Heart right ventricle (tissue), 16 donors: ENCODE measurements around the gene TRAPPC10. TPM values are rescaled to one million over a fixed set of nuclear protein-coding genes. Genes with fewer than 3 reads are reported as not detected.
"Not testable (repeated sequence)": the region's sequence is repeated elsewhere in the genome, so short reads cannot be mapped to it uniquely, and the experiment has no call there.

Experiments used
- ATAC-seq, 8 donors: fragments of 200-7000 bp; cut with Tn5 transposase; one replicate each; pipeline ENCODE4 v1.9.1; 2020; ENCODE audit warnings: mild to moderate bottlenecking in 8 of 8, moderate library complexity in 8 of 8, moderate number of reproducible peaks in 1 of 8
- DNase-seq, 2 donors: peaks; one replicate each; pipeline ENCODE4 v3.0.0-alpha.2; 2020
- H3K27ac ChIP-seq, 10 donors: fragments of 200-600 bp; sonication (generic) in 2 of 10; one replicate each; pipeline versions ENCODE4 v1.5.0 to v1.8.0; 2020 to 2022; ENCODE audit warnings: mild to moderate bottlenecking in 3 of 10
- H3K27me3 ChIP-seq, 7 donors: fragments of 200-600 bp; one replicate each; pipeline ENCODE4 v1.8.0; 2021 to 2022; ENCODE audit warnings: mild to moderate bottlenecking in 2 of 7
- H3K36me3 ChIP-seq, 9 donors: fragments of 200-600 bp; sonication (generic) in 1 of 9; one replicate each; pipeline versions ENCODE4 v1.5.0 to v1.8.0; 2020 to 2022; ENCODE audit warnings: mild to moderate bottlenecking in 2 of 9
- H3K4me1 ChIP-seq, 9 donors: fragments of 200-600 bp; sonication (generic) in 1 of 9; one replicate each; pipeline versions ENCODE4 v1.5.0 to v1.8.0; 2020 to 2022; ENCODE audit warnings: mild to moderate bottlenecking in 4 of 9
- H3K4me3 ChIP-seq, 10 donors: fragments of 200-600 bp; sonication (generic) in 2 of 10; one replicate each; pipeline versions ENCODE4 v1.5.0 to v1.8.0; 2020 to 2022; ENCODE audit warnings: mild to moderate bottlenecking in 7 of 10, moderate library complexity in 2 of 10
- H3K9me3 ChIP-seq, 11 donors: fragments of 200-600 bp in 10 of 11; sonication (generic) in 2 of 11; one replicate each; pipeline versions ENCODE4 v1.5.0 to v1.8.0; 2013 to 2022; ENCODE audit warnings: mild to moderate bottlenecking in 2 of 11, control low read depth in 1 of 11, moderate library complexity in 1 of 11
- whole genome bisulfite sequencing, 2 donors: extraction: QIAGEN DNeasy Blood & Tissue Kit; methylation state at CpG; one replicate each; pipeline ENCODE4 v1.1.7; 2013; ENCODE audit warnings: inconsistent platforms in 1 of 2; 5-methylcytosine and 5-hydroxymethylcytosine counted together
- intact Hi-C, 10 donors: fragments of 100-400 bp; cut with DNase I; formaldehyde crosslinking; loops; one replicate each; pipeline versions ENCODE4 v1.11.1 to v1.14.2; 2022
- polyA plus RNA-seq, 2 donors: library from polyadenylated mRNA; stranded (reverse); fragments of 200-250 nt; gene quantifications; one replicate each; pipeline ENCODE4 v1.2.3, GENCODE V29; 2013
- total RNA-seq, 10 donors: library from RNA; stranded (reverse); fragmentation: NEBNext Ultra II Directional in 3 of 10; extraction: Animal tissue kit (Norgen Biotek cat#: 25700) in 3 of 10; gene quantifications; one replicate each; pipeline versions ENCODE4 v1.2.1 to v1.2.4, GENCODE V29; 2021 to 2023
- donor health status: Arrhythmogenic right ventricular cardiomyopathy.
- donor health status: ischemic (EF 13 %, LVEDD 7.1; RV severe dilation, severe dysfunction).
- donor health status: healthy with polysubstance abuse.
- donor health status: DM: no; HTN: yes; CAD: no.
- donor health status: DM: no; HTN: no; CAD: no.
- donor health status: ischemic (EF 25% LVEDD 6.9; RV normal size, moderate dysfunction).
- donor health status: ischemic (EF 25% LVEDD 5.7; RV mildly dilated, moderate dysfunction).
- donor health status: healthy.
- donor health status: DM: yes; HTN: yes; CAD: no.
- donor health status: Ischemic cardiomyopathy.
- donor health status: ischemic (EF 35%, LVEDD 5.7; RV mildly dilated, moderate dysfunction).
- donor health status: nonischemic (EF 11% LVEDD 7.7; RV severe dilation, severe dysfunction).
- donor health status: DM: yes; HTN: yes; CAD: no.
- donor health status: PGD.
- donor health status: ischemic (EF 29% LVEDD 5.4; RV normal size, mild dysfunction).
- donor health status: nonischemic (EF 23%, LVEDD 6.1; RV moderate dilation, normal function).

The TRAPPC10 gene
- total and polyA plus RNA-seq, 12 donors: 4.7 to 26.2 (median 19.4) TPM

DNA sequence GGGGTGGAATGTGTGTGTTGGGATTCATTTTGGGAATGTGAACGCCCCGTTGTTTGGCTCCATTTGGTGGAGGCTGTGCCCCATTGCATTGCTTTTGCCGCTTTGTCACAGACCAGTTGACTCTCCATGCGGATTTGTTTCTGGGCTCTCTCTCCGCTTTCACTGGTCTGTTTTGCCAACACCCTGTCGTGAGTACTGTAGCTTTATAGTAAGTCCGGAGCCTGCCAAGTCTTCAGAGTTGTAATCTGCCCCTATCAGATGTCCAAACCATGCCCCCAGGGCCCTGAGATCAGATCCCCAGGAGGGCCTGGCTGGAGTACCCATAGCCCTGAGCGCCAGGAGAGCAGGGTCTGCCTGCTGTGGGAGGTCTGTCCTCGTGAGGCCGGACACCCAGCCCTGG lies 138.1 kb downstream of the TRAPPC10 start:
- H3K27ac ChIP-seq, ATAC-seq, H3K9me3 ChIP-seq, H3K4me1 ChIP-seq, H3K4me3 ChIP-seq, H3K27me3 ChIP-seq, H3K36me3 ChIP-seq, DNase-seq, intact Hi-C loops: not testable (repeated sequence)
- WGBS, 2 donors: 100% methylated on average over 2 of the region's 10 CpGs; no CpG with 5 or more reads in 1 of the 2 donors

DNA sequence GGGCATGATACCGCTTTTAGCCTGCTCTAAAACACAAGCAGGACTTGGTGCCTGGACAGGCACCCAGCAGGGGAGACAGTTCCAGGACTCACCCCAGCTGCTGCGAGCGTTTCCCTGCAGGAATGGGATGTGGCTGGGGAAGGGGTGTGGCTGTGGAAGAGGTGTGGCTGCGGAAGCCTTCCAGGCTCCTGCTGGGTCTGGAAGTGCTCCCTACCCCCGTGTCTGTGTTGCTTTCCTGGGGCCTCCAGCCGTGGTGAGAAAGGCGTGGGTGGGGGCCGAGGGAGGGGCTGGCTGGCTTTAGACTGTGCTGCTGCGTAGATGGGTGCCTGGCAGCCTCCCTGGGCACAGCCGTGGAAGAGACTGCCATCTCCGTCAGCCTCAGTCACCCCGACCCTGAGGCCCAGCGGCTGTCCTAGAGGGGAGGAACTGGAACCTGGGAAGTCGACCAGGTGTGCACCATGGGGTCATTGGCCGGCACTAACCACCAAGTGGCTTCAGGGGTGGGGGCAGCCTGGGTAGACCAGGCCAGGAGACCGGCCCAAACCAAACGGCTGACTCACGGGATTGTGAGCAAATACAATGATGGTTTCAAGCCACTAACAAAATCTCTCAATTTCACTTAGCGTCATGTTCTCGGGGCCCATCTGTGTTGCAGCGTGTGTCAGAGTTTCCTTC lies 141.2 kb downstream of the TRAPPC10 start:
- H3K27me3 ChIP-seq, H3K4me1 ChIP-seq, H3K4me3 ChIP-seq, H3K27ac ChIP-seq, H3K9me3 ChIP-seq, intact Hi-C loops, H3K36me3 ChIP-seq: not testable (repeated sequence)
- DNase-seq: peak in 1 of 2 donors; percentile 15
- peak in 7 of 8 donors; percentile 32 to 85 (median 43) for ATAC-seq
- 63% methylated on average over 2 of the region's 21 CpGs; no CpG with 5 or more reads in 1 of the 2 donors for WGBS, 2 donors

DNA sequence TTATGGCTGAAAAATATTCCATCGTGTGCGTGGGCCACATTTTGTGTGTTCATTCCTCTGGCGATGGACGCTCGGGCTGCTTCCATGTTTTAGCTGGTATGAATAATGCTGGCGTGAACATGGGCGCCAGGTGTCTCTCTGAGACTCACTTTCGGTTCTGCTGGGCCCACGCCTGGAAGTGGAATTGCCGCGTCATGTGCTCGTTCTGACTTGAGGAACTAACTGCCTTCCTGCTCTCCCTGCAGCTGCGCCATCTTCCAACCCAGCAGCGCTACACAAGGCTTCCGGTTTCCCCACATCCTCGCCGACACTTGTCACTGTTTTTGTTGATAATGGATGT lies 141.8 kb downstream of the TRAPPC10 start:
- H3K27me3 ChIP-seq, H3K9me3 ChIP-seq, H3K36me3 ChIP-seq, DNase-seq, intact Hi-C loops, H3K27ac ChIP-seq, H3K4me1 ChIP-seq, H3K4me3 ChIP-seq: not testable (repeated sequence)
- ATAC-seq: peak; percentile 14 to 74 (median 59)
- WGBS, 2 donors: 89 to 100% methylated on average over 5 to 8 of the region's 17 CpGs

DNA sequence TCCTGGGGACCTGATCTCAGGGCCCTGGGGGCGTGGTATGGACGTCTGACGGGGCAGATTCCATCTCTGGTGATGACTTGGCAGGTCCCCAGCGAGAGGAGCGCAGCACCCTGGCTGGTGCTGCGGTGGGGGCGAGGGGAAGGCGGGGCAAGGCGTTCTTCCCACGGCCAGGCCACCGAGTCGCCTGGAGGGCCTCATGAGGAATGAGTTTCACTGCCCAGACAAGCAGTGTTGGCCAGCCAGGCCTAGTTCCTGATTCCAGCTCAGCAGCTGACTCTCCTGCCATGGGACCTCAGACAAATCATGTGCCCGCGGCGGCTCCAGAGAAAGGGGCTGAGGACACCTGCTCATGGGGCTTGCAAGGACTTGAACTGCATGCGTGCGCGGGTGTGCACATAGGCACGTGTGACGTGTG lies 142.7 kb downstream of the TRAPPC10 start:
- H3K4me1 ChIP-seq, H3K4me3 ChIP-seq, intact Hi-C loops, H3K27me3 ChIP-seq, H3K9me3 ChIP-seq, DNase-seq, H3K27ac ChIP-seq, H3K36me3 ChIP-seq: not testable (repeated sequence)
- no CpG with 5 or more reads among the region's 20 CpGs for WGBS, 2 donors
- ATAC-seq: peak; percentile 56 to 79 (median 67)

DNA sequence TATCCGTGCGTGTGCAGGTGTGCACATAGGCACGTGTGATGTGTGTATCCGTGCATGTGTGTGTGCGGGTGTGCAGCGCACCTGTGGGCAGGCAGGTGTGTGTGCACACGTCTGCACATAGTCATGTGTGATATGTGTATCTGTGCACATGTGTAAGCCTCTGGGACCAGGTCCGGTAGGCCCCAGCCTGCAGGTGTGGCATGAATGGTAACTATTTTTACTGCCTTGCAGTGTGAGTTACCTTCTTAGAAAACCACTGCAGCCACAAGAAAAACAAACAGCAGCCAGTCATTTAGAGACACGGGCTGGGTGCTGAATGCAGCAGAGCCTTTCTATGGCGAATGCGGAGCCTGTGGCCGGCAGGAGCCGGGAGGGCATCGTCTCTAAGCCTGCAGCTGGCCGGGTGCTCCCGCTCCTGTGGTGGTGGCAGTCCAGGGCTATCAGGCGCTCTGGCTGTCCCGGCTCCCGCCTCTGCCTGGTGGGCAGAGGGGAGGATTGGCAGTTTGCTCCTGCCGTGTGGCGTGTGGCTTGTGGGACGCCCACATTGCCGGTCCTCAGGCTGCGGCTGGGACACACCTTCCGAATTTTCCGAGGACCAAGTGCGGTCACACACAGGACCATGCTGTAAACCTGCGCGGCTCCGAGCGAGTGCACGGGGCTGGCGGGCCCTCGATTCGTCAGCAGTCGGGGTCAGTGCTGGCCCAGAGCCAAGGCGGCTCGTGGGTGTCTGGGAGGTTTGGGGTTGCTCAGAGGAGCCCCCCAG lies 143.3 kb downstream of the TRAPPC10 start:
- ATAC-seq, H3K4me3 ChIP-seq, DNase-seq: not testable (repeated sequence)

DNA sequence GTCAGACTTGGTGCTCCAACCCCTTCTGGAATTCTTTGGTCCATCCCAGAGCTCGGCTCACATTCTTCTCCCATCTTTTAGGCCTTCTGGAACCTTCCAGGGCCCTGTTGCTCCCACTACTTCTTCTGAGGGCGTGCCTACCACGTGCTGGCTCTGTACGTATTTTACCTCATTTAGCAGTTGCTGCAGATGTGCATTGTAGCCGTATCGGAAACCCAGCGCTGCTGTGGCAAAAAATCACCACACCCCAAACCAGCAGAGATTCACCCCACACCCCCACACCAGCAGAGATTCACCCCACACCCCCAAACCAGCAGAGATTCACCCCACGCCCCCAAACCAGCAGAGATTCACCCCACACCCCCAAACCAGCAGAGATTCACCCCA lies 143.9 kb downstream of the TRAPPC10 start:
- H3K27me3 ChIP-seq, intact Hi-C loops, H3K4me1 ChIP-seq, DNase-seq, H3K36me3 ChIP-seq, ATAC-seq, H3K27ac ChIP-seq, H3K4me3 ChIP-seq, H3K9me3 ChIP-seq: not testable (repeated sequence)
- WGBS, 2 donors: no CpG with 5 or more reads among the region's 8 CpGs

More for the DNA sequence above, 143.3 kb downstream of the TRAPPC10 start:
- H3K36me3 ChIP-seq, H3K27ac ChIP-seq, intact Hi-C loops, H3K4me1 ChIP-seq, H3K27me3 ChIP-seq, H3K9me3 ChIP-seq: not testable (repeated sequence)
- no CpG with 5 or more reads among the region's 38 CpGs for WGBS, 2 donors

Other genes with a start within 250 kb of the TRAPPC10 start
- gene CSTB, start 236.0 kb upstream of the TRAPPC10 start, total RNA-seq: 10 to 100 TPM; 33.0 to 50.2 (median 39.2) TPM
- gene CSTB, start 236.0 kb upstream of the TRAPPC10 start, polyA plus RNA-seq: 10 to 100 TPM; 44.4 to 61.2 TPM
- 10 to 100 TPM in 3 of 10 donors, 1 to 10 TPM in 7; 6.3 to 13.9 (median 9.3) TPM for gene RRP1, start 222.7 kb upstream of the TRAPPC10 start, total RNA-seq
- gene RRP1, start 222.7 kb upstream of the TRAPPC10 start, polyA plus RNA-seq: 10 to 100 TPM in 1 of 2 donors, 1 to 10 TPM in 1; 7.2 to 10.7 TPM
- gene AGPAT3, start 147.1 kb upstream of the TRAPPC10 start, total RNA-seq: 100 to 1,000 TPM in 1 of 10 donors, 10 to 100 TPM in 9; 54.6 to 110 (median 66.5) TPM
- gene AGPAT3, start 147.1 kb upstream of the TRAPPC10 start, polyA plus RNA-seq: 10 to 100 TPM; 19.7 to 20.7 TPM
- 10 to 100 TPM in 1 of 10 donors, 1 to 10 TPM in 8, not detected in 1; 1.0 to 14.8 (median 6.5) TPM for gene PWP2, start 95.1 kb downstream of the TRAPPC10 start, total RNA-seq
- gene PWP2, start 95.1 kb downstream of the TRAPPC10 start, polyA plus RNA-seq: 1 to 10 TPM; 2.3 to 5.4 TPM
- gene GATD3, start 121.4 kb downstream of the TRAPPC10 start, total RNA-seq: 100 to 1,000 TPM in 4 of 10 donors, 10 to 100 TPM in 5, 1 to 10 TPM in 1; 8.2 to 310 (median 20.2) TPM
- gene GATD3, start 121.4 kb downstream of the TRAPPC10 start, polyA plus RNA-seq: 100 to 1,000 TPM in 1 of 2 donors, 10 to 100 TPM in 1; 15.9 to 116 TPM
- 1 to 10 TPM in 9 of 10 donors, under 1 TPM in 1; 0.90 to 6.2 (median 1.6) TPM for gene ICOSLG, start 228.6 kb downstream of the TRAPPC10 start, total RNA-seq
- 1 to 10 TPM; 1.3 to 2.7 TPM for gene ICOSLG, start 228.6 kb downstream of the TRAPPC10 start, polyA plus RNA-seq
- gene DNMT3L, start 249.6 kb downstream of the TRAPPC10 start, total RNA-seq: not detected
- gene DNMT3L, start 249.6 kb downstream of the TRAPPC10 start, polyA plus RNA-seq: not detected